GM12891 (cell line): ENCODE measurements around the gene OLFML2B.

Experiments used
- PAX5 ChIP-seq: IDR thresholded peaks from 2 replicates; pipeline ENCODE4 v1.6.1; 2011; ENCODE audit warnings: low read length, moderate library complexity, mild to moderate bottlenecking; ENCODE audit not compliant: insufficient read depth, severe bottlenecking
- POLR2A ChIP-seq: IDR thresholded peaks from 2 replicates; pipeline ENCODE4 v1.6.1; 2011; ENCODE audit warnings: low read depth, low read length, control low read depth
- POLR2AphosphoS5 ChIP-seq: IDR thresholded peaks from 2 replicates; pipeline ENCODE4 v1.6.1; 2011; ENCODE audit warnings: low read depth, low read length, control low read depth
- POU2F2 ChIP-seq: IDR thresholded peaks from 2 replicates; pipeline ENCODE4 v1.6.1; 2011; ENCODE audit warnings: low read depth, mild to moderate bottlenecking, control low read depth, low read length, moderate library complexity
- SPI1 ChIP-seq: IDR thresholded peaks from 2 replicates; pipeline ENCODE4 v1.6.1; 2011; ENCODE audit warnings: low read depth, low read length, control low read depth
- TAF1 ChIP-seq: IDR thresholded peaks from 2 replicates; pipeline ENCODE4 v1.6.1; 2011; ENCODE audit warnings: low read depth, low read length, control low read depth

GRCh38 chr1:161988413-161988812 is 35.3 kb downstream of the OLFML2B start:
- TF ChIP-seq TAF1 (no peak), POLR2A (no peak), SPI1 (no peak), PAX5 (no peak), POLR2AphosphoS5 (no peak), POU2F2 (no peak)
